ENCODE measurements around the gene NELFB. TPM values are rescaled to one million over a fixed set of nuclear protein-coding genes. Genes with fewer than 3 reads are reported as not detected.

The NELFB gene
- total and polyA plus RNA-seq, 2 of the 4 experiments (the other 2 are of a cell fraction), result 36.9 to 66.0 TPM

- no peak overlapping the region for H4K8ac ChIP-seq (ENCODE audit: low read depth in 2 of 2, low read length in 2 of 2)
- H3K9me3 ChIP-seq (ENCODE audit: control insufficient read depth, insufficient read depth, low read length), result no peaks in the 10 kb centered on the region
- H4K5ac ChIP-seq (ENCODE audit: low read depth, low read length), result no peak overlapping the region
- H2BK20ac ChIP-seq (ENCODE audit: low read depth, low read length), result no peak overlapping the region
- H4K91ac ChIP-seq (ENCODE audit: insufficient read depth, low read depth, low read length), result no peak overlapping the region
- intact Hi-C loops (cut with micrococcal nuclease) (no loop called here), in situ Hi-C loops (cut with MboI; ENCODE audit: low sequenced_read_pairs) (loop anchor here (5.0 kb wide), 1 partner anchor 108 kb away; no protein-coding TSS in a partner anchor), dilution Hi-C loops (cut with HindIII; ENCODE audit: low sequenced_read_pairs, unreplicated experiment) (no loop called here)
- no peak overlapping the region for H2AK9ac ChIP-seq (replicated peaks; ENCODE audit: low read depth, low read length, poor library complexity)
- no peak overlapping the region for H3K4me2 ChIP-seq (ENCODE audit: low read depth, low read length)
- H2BK5ac ChIP-seq (ENCODE audit: low read depth, low read length, poor library complexity, severe bottlenecking), result no peak overlapping the region
- no peak overlapping the region for H3K23ac ChIP-seq (ENCODE audit: low read depth, low read length)
- ChIA-PET POLR2A (ENCODE audit: unreplicated experiment) (interaction anchor here (0.7 kb wide), 1 partner anchor 114 kb away, joined by 12 read pairs; no protein-coding TSS in a partner anchor), CTCF (no interaction called here)
- no peaks in the 10 kb centered on the region for H3K9me1 ChIP-seq (ENCODE audit: insufficient read depth, low read length)
- H3K27ac ChIP-seq (ENCODE audit: insufficient read depth, low read length), result no peak overlapping the region
- no peak overlapping the region for H3K4ac ChIP-seq (ENCODE audit: low read depth, low read length)
- no peaks in the 10 kb centered on the region for H3K36me3 ChIP-seq (ENCODE audit: control insufficient read depth, insufficient read depth, low read length)
- no peak overlapping the region for H3K14ac ChIP-seq (replicated peaks; ENCODE audit: low read depth, low read length)
- 61% methylated on average over 10 of the region's 31 CpGs; no CpG with 5 or more reads in 1 of the 2 experiments for WGBS, 2 experiments (ENCODE audit: extremely low coverage in 2 of 2, insufficient read length in 1 of 2)
- H2BK120ac ChIP-seq (ENCODE audit: low read depth, low read length), result no peak overlapping the region
- no peak overlapping the region for H2AK5ac ChIP-seq (ENCODE audit: low read depth, low read length)
- no peak overlapping the region for H2AFZ ChIP-seq (replicated peaks; ENCODE audit: low read length, poor library complexity)
- no peak overlapping the region for H3K56ac ChIP-seq (ENCODE audit: extremely low read depth, insufficient read depth, low read length)
- H2BK15ac ChIP-seq (ENCODE audit: low read depth, low read length), result no peak overlapping the region
- H3K9ac ChIP-seq (ENCODE audit: low read depth, low read length), result no peak overlapping the region
- H3K27me3 ChIP-seq (ENCODE audit: control insufficient read depth, insufficient read depth, low read length), result peaks cover 1% of the 10 kb centered on the region; the same call in 1 of the 2 replicates
- no peaks in the 10 kb centered on the region for H4K20me1 ChIP-seq (ENCODE audit: insufficient read depth, low read length)
- H3K18ac ChIP-seq (ENCODE audit: low read depth, low read length), result no peak overlapping the region
- H3K79me1 ChIP-seq (ENCODE audit: low read depth in 1 of 2, low read length in 2 of 2), result no peaks in the 10 kb centered on the region
- no peak overlapping the region for H3K4me3 ChIP-seq (ENCODE audit: insufficient read depth, low read depth, low read length)
- TF ChIP-seq MAZ (IDR thresholded peaks at IDR 0.05; ENCODE audit: borderline replicate concordance, low read depth, low read length) (no peak), CEBPB (IDR thresholded peaks at IDR 0.05; ENCODE audit: low read depth, low read length) (no peak), MXI1 (IDR thresholded peaks at IDR 0.05; ENCODE audit: borderline replicate concordance, low read depth, low read length) (no peak), ELK1 (IDR thresholded peaks at IDR 0.05; ENCODE audit: borderline replicate concordance, low read depth, low read length) (no peak), RCOR1 (IDR thresholded peaks at IDR 0.05; ENCODE audit: insufficient replicate concordance, low read length) (no peak), POLR2A (IDR thresholded peaks at IDR 0.05; ENCODE audit: low read depth, low read length) (no peak), FOS (IDR thresholded peaks at IDR 0.05; ENCODE audit: low read depth, low read length) (no peak), CTCF (conservative IDR thresholded peaks at IDR 0.05; ENCODE audit: low read depth, low read length) (no peak), USF2 (IDR thresholded peaks at IDR 0.05; ENCODE audit: low read depth, low read length) (no peak), MAFK (IDR thresholded peaks at IDR 0.05; ENCODE audit: low read depth, low read length) (no peak), BHLHE40 (IDR thresholded peaks at IDR 0.05; ENCODE audit: low read depth, low read length) (no peak), NFE2L2 (IDR thresholded peaks at IDR 0.05; ENCODE audit: low read depth, low read length) (no peak)
- BruUV-seq (replicated peaks), result no TSS peak
- peaks cover 2% of the 10 kb centered on the region; the same call in 1 of the 2 replicates for H3K4me1 ChIP-seq (ENCODE audit: control insufficient read depth, insufficient read depth, low read length)
- no peak for DNase-seq
- no peak for ATAC-seq (ENCODE audit: low read depth)
Observed at GRCh38 chr9:137229903-137230704, 25.0 kb upstream of the NELFB start.

Data from IMR-90 (cell line).